Vagina (tissue), 2 donors: ENCODE measurements around the gene RCOR1.

ENCODE experiments used
- POLR2A ChIP-seq, 2 donors: fragments of 450-650 bp; IDR thresholded peaks; one replicate each; pipeline ENCODE4 v1.6.1; 2017; ENCODE audit warnings: antibody characterized with exemption in 2 of 2, mild to moderate bottlenecking in 2 of 2, moderate library complexity in 2 of 2
- POLR2AphosphoS5 ChIP-seq, 2 donors: sonication (generic); formaldehyde crosslinking; IDR thresholded peaks; one replicate each; pipeline ENCODE4 v1.9.0; 2017; ENCODE audit warnings: antibody characterized with exemption in 2 of 2, mild to moderate bottlenecking in 2 of 2, low read depth in 1 of 2; ENCODE audit not compliant: insufficient read depth in 1 of 2

GRCh38 chr14:102678394-102678793 lies 85.9 kb downstream of the RCOR1 start:
- TF ChIP-seq POLR2A (IDR thresholded peaks at IDR 0.05) (no peak), POLR2AphosphoS5 (IDR thresholded peaks at IDR 0.05; ENCODE audit: insufficient read depth in 1 of 2, low read depth in 1 of 2) (no peak)
